Uterus (tissue), 2 donors: ENCODE data around the gene TMEM141.

Experiments
- POLR2A ChIP-seq, 2 donors: fragments of 450-650 bp; IDR thresholded peaks; one replicate each; pipeline ENCODE4 v1.6.1; 2016; ENCODE audit warnings: antibody characterized with exemption in 2 of 2, mild to moderate bottlenecking in 1 of 2, moderate library complexity in 1 of 2
- TF ChIP-seq, protein P1 (sequence below), 4 experiments: fragments of 200-600 bp in 2 of 4; fragments of 450-650 bp in 2 of 4; sonication (generic) in 2 of 4; IDR thresholded peaks; one replicate each; pipeline ENCODE4 v1.5.1; 2016 to 2019; ENCODE audit warnings: antibody characterized with exemption in 4 of 4, mild to moderate bottlenecking in 2 of 4, moderate library complexity in 1 of 4

DNA sequence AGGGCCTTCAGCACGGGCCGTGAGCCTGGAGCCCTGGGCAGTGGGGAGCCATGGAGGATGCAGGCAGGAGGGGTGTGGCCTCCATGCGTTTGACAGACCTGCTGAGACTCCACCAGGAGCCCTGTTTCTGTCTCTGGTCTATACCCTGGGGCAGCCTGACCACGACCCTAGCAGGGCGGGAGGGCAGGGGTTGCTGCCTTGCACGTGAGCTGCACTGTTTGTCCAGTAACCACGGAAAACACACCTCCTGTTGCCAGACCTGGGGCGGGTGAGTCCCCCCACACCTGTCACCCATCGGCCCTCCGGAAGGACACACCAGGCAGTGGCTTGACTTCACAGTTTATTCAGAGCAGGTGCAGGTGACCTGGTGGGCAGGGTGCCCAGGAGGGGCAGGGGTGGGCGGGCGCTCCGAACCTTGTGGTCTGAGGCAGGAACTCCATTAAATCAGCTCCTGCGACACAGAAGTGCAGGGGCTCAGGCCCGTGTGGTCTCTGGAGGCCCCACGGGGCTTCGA is 37.0 kb upstream of the TMEM141 start:
- TF ChIP-seq, protein P1, sequence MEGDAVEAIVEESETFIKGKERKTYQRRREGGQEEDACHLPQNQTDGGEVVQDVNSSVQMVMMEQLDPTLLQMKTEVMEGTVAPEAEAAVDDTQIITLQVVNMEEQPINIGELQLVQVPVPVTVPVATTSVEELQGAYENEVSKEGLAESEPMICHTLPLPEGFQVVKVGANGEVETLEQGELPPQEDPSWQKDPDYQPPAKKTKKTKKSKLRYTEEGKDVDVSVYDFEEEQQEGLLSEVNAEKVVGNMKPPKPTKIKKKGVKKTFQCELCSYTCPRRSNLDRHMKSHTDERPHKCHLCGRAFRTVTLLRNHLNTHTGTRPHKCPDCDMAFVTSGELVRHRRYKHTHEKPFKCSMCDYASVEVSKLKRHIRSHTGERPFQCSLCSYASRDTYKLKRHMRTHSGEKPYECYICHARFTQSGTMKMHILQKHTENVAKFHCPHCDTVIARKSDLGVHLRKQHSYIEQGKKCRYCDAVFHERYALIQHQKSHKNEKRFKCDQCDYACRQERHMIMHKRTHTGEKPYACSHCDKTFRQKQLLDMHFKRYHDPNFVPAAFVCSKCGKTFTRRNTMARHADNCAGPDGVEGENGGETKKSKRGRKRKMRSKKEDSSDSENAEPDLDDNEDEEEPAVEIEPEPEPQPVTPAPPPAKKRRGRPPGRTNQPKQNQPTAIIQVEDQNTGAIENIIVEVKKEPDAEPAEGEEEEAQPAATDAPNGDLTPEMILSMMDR (IDR thresholded peaks at IDR 0.05), result no peak
- no peak for TF ChIP-seq POLR2A (IDR thresholded peaks at IDR 0.05)
